Osteocyte (in vitro differentiated cells): ENCODE measurements around the gene DIO3. TPM values are rescaled to one million over a fixed set of nuclear protein-coding genes. Genes with fewer than 3 reads are reported as not detected.
A peak's percentile ranks its signal among the peaks of the same experiment; 100 is the strongest.

Experiments
- DNase-seq: peaks from one replicate; pipeline ENCODE4 v3.0.0; 2021; ENCODE audit warnings: mixed read lengths; ENCODE audit not compliant: unreplicated experiment; ENCODE audit errors: extremely low spot score
- H3K27ac Mint-ChIP-seq: one replicate; pipeline ENCODE4 v1.8.0; 2021; ENCODE audit warnings: mild to moderate bottlenecking, mixed read lengths; ENCODE audit not compliant: unreplicated experiment
- H3K27me3 Mint-ChIP-seq: one replicate; pipeline ENCODE4 v1.8.0; 2021; ENCODE audit warnings: mixed read lengths; ENCODE audit not compliant: unreplicated experiment
- H3K36me3 Mint-ChIP-seq: one replicate; pipeline ENCODE4 v1.8.0; 2021; ENCODE audit warnings: mixed read lengths; ENCODE audit not compliant: unreplicated experiment
- H3K4me1 Mint-ChIP-seq: one replicate; pipeline ENCODE4 v1.8.0; 2021; ENCODE audit warnings: mixed read lengths; ENCODE audit not compliant: unreplicated experiment
- H3K4me3 Mint-ChIP-seq: one replicate; pipeline ENCODE4 v1.8.0; 2021; ENCODE audit warnings: mild to moderate bottlenecking, moderate library complexity, mixed read lengths; ENCODE audit not compliant: unreplicated experiment
- H3K9me3 Mint-ChIP-seq: one replicate; pipeline ENCODE4 v1.8.0; 2021; ENCODE audit warnings: mixed read lengths; ENCODE audit not compliant: unreplicated experiment
- total RNA-seq: library from RNA; stranded (reverse); gene quantifications from 2 replicates; pipeline ENCODE4 v1.2.1, GENCODE V29; 2021
- TF ChIP-seq, protein P1 (sequence below): fragments of 200-600 bp; sonication (generic); IDR thresholded peaks from 2 replicates; pipeline ENCODE4 v1.5.0; 2021; ENCODE audit warnings: antibody characterized with exemption, mild to moderate bottlenecking, moderate library complexity

The DIO3 gene
- total RNA-seq, 1 donor from 2014 or later, result 0.43 TPM

DNA sequence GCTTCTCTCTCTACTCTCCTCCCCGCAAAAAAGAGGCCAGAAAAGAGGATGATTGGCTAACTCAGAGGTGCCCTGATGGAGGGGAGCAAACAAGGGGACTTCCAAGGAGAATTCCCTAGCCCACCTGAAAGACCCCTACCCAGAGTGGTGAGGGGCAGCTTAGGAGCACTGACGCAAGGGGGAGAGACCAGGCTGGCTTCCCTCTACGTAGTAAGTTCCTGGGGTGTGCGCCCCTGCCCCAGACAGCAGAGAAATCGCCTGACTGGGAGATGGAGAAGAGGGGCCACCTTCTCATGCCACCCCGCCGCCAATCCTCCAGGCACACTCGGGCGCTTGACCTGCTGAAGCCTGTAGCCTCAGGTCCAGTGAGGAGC is 2.1 kb upstream of the DIO3 start:
- no peak overlapping the region for H3K4me3 Mint-ChIP-seq
- no peak for DNase-seq
- H3K36me3 Mint-ChIP-seq, result peaks cover 4% of the 10 kb centered on the region
- TF ChIP-seq, protein P1, sequence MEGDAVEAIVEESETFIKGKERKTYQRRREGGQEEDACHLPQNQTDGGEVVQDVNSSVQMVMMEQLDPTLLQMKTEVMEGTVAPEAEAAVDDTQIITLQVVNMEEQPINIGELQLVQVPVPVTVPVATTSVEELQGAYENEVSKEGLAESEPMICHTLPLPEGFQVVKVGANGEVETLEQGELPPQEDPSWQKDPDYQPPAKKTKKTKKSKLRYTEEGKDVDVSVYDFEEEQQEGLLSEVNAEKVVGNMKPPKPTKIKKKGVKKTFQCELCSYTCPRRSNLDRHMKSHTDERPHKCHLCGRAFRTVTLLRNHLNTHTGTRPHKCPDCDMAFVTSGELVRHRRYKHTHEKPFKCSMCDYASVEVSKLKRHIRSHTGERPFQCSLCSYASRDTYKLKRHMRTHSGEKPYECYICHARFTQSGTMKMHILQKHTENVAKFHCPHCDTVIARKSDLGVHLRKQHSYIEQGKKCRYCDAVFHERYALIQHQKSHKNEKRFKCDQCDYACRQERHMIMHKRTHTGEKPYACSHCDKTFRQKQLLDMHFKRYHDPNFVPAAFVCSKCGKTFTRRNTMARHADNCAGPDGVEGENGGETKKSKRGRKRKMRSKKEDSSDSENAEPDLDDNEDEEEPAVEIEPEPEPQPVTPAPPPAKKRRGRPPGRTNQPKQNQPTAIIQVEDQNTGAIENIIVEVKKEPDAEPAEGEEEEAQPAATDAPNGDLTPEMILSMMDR, result no peak
- no peak overlapping the region for H3K27ac Mint-ChIP-seq
- peaks cover 2% of the 10 kb centered on the region for H3K4me1 Mint-ChIP-seq
- H3K27me3 Mint-ChIP-seq, result peaks cover 44% of the 10 kb centered on the region
- peaks cover 3% of the 10 kb centered on the region for H3K9me3 Mint-ChIP-seq

DNA sequence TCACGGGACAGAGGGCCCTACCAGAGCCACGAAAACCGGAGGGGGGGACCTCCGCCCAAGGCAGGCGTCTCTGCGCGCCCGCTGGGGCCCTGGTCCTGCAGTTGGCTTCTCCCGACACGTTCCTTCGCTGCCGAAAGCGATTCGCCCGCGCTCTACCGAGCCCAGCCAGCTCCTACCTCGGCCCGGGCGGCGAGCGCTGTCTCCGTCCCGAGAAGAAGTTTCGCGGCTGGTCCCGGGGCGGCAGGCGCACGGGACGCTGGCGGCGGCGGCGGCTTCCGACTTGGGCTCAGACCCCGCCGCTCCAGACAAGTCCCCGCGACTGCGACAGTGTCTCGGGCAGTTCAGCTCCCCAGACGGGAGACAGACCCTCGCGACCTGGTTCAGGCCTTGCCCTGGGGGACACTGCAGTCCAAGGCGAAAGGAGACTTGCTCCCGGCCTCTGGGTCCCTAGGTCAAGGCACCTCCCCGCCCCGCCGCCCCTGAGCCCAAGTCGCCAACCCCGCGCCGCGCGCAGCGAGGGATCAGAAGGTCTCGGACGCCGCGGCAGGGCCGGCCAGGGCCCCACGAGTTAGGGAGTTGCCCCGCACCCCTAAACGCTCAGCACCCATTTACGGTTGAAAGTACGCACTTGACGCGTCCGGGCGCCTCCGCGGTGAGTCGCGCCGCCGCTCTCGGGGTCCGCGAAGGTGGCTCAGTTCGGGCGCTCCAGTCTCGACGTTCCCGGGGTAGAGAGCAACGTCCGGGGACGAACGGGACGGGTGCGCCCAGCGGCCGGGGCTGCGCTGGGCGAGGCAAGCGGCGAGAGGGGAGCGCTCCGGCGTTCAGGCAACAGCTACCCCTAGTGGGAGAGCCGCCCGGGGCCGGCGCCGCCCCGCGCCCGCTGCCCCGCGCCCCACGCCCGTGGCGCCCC is 1.4 kb upstream of the DIO3 start:
- Mint-ChIP-seq H3K4me1 (peaks cover 4% of the 10 kb centered on the region), H3K27me3 (peaks cover 48% of the 10 kb centered on the region), H3K36me3 (peaks cover 4% of the 10 kb centered on the region), H3K4me3 (no peak overlapping the region), H3K27ac (no peak overlapping the region), H3K9me3 (peaks cover 3% of the 10 kb centered on the region)
- TF ChIP-seq, protein P1, result peak; percentile 26
- no peak for DNase-seq

DNA sequence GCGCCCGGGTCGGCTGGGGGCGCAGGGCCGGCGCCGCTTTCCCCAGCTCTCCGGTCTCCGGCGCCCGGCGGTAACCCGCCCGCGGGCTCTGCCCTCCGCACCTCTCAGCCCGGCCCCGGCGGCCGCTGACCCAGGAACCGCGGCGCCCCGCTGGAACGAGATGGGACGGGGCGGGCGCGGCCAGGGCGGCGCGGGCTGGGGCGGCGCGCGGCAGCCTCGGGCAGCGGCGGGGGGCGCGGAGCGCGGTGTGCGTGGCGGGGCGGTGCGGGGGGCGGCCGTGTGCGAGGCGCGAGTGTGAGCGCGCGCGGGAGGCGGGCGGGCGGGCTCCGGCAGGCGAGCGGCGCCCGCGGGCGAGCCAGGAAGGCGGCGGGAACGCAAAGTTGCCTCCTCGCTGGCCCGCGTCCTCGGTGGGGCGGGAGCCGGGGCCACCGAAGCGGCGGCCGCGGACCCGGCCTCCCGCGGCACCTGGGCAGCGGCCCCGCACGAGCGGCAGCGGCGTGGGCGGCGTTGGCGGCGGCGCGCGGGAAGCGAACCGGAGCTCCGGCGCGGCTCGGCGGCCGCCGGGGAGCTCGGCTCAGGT is 671 bp upstream of the DIO3 start:
- Mint-ChIP-seq H3K4me1 (peaks cover 8% of the 10 kb centered on the region), H3K27me3 (peaks cover 55% of the 10 kb centered on the region), H3K36me3 (peaks cover 4% of the 10 kb centered on the region), H3K27ac (no peak overlapping the region), H3K4me3 (no peak overlapping the region), H3K9me3 (peaks cover 3% of the 10 kb centered on the region)
- TF ChIP-seq, protein P1, result no peak
- no peak for DNase-seq

DNA sequence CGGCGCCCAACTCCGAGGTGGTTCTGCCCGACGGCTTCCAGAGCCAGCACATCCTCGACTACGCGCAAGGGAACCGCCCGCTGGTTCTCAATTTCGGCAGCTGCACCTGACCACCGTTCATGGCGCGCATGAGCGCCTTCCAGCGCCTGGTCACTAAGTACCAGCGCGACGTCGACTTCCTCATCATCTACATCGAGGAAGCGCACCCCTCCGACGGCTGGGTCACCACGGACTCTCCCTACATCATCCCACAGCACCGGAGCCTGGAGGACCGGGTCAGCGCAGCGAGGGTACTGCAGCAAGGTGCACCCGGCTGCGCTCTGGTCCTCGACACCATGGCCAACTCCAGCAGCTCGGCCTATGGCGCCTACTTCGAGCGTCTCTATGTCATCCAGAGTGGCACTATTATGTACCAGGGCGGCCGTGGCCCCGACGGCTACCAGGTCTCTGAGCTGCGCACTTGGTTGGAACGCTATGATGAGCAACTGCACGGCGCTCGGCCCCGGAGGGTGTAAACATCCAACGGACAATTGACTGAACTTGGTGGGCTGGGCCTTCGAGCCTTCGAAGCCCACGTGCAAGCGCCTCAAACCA is 699 bp downstream of the DIO3 start:
- H3K36me3 Mint-ChIP-seq, result peaks cover 4% of the 10 kb centered on the region
- peaks cover 3% of the 10 kb centered on the region for H3K9me3 Mint-ChIP-seq
- no peak overlapping the region for H3K27ac Mint-ChIP-seq
- H3K4me3 Mint-ChIP-seq, result peak overlapping the region; percentile 55
- peaks cover 69% of the 10 kb centered on the region for H3K27me3 Mint-ChIP-seq
- DNase-seq, result no peak
- TF ChIP-seq, protein P1, result no peak
- H3K4me1 Mint-ChIP-seq, result peaks cover 8% of the 10 kb centered on the region
